ENCODE results near the gene GMCL1.

DNA sequence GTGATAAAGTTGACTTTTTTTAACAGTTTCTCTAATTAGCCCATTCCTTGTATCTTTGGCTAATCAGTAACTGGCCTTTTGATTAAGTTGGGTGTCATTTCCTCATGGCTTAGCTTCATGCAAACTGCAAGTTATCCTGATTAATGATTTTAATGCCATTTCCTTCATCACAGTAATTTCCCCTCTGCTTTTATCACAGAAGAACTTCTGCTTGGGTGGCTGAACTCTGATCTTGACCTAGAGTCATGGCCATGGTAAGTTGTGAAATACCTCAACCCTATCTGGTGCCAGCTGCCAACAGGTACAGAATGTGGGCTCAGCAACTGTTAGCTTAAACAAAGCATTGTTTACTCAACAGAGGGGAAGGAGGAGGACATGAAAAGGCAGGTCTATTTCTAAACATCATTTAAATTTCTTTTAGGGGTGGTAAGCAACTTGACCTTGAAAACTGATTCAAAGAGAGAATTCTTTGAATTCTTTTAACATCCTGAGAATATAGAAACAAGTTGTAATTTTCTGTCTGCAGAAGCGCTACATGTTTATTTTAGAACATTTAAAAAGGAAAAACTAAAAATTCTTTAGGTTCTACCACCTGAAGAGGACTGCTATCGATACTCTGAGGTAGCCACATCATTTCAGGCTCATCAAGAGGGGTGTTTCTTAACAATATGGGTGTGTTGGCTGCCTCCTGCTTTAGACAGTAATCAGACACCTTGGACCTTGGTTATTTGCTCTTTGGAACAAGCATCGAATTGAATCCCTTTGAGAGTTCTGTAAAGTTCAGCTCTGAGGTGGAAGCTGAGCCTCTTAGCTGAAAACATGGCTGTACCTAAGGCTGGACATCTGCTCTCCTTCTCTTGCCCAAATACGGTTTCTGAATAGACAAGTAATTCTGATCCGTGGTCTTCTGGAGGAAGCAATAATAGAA lies 47.9 kb upstream of the GMCL1 start:
- TF ChIP-seq POLR2A (IDR thresholded peaks at IDR 0.05) = no peak
- TF ChIP-seq, protein P1, sequence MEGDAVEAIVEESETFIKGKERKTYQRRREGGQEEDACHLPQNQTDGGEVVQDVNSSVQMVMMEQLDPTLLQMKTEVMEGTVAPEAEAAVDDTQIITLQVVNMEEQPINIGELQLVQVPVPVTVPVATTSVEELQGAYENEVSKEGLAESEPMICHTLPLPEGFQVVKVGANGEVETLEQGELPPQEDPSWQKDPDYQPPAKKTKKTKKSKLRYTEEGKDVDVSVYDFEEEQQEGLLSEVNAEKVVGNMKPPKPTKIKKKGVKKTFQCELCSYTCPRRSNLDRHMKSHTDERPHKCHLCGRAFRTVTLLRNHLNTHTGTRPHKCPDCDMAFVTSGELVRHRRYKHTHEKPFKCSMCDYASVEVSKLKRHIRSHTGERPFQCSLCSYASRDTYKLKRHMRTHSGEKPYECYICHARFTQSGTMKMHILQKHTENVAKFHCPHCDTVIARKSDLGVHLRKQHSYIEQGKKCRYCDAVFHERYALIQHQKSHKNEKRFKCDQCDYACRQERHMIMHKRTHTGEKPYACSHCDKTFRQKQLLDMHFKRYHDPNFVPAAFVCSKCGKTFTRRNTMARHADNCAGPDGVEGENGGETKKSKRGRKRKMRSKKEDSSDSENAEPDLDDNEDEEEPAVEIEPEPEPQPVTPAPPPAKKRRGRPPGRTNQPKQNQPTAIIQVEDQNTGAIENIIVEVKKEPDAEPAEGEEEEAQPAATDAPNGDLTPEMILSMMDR (IDR thresholded peaks at IDR 0.05) = no peak

Measured in stomach (tissue), 4 donors.